Right atrium auricular region (tissue), 2 donors: ENCODE results near the gene MBTPS1. TPM values are rescaled to one million over a fixed set of nuclear protein-coding genes. Genes with fewer than 3 reads are reported as not detected.

Experiments used
- DNase-seq: peaks from one replicate; pipeline ENCODE4 v3.0.0-alpha.2; 2019; ENCODE audit warnings: low spot score
- H3K27ac ChIP-seq, 2 donors: fragments of 200-600 bp; sonication (generic); 1 replicate in 1 of 2; 2 replicates in 1 of 2; pipeline ENCODE4 v1.5.1; 2016 to 2019
- H3K27me3 ChIP-seq, 2 donors: fragments of 200-600 bp; sonication (generic); one replicate each; pipeline versions ENCODE4 v1.5.1 to v1.6.0; 2017 to 2019
- H3K36me3 ChIP-seq: fragments of 200-600 bp; sonication (generic); one replicate; pipeline ENCODE4 v1.5.1; 2016
- H3K4me1 ChIP-seq, 2 donors: fragments of 200-600 bp; sonication (generic); one replicate each; pipeline versions ENCODE4 v1.5.1 to v1.6.0; 2017 to 2019
- H3K4me3 ChIP-seq, 2 donors: fragments of 200-600 bp; sonication (generic); 1 replicate in 1 of 2; 2 replicates in 1 of 2; pipeline ENCODE4 v1.5.1; 2017 to 2019; ENCODE audit warnings: mild to moderate bottlenecking in 1 of 2, moderate library complexity in 1 of 2
- H3K9me3 ChIP-seq, 2 donors: fragments of 200-600 bp; sonication (generic); one replicate each; pipeline ENCODE4 v1.5.1; 2019
- total RNA-seq, 2 donors: library from RNA; depleted of rRNA; stranded (reverse); fragments of >200 nt; gene quantifications; one replicate each; pipeline ENCODE4 v1.1.0, GENCODE V29; 2016
- TF ChIP-seq, protein P1 (sequence below), 2 donors: fragments of 200-600 bp; sonication (generic); IDR thresholded peaks; one replicate each; pipeline ENCODE4 v1.5.1; 2019; ENCODE audit warnings: antibody characterized with exemption in 2 of 2

Gene MBTPS1
- total RNA-seq, 2 donors from 2014 or later = 75.3 to 77.5 TPM

DNA sequence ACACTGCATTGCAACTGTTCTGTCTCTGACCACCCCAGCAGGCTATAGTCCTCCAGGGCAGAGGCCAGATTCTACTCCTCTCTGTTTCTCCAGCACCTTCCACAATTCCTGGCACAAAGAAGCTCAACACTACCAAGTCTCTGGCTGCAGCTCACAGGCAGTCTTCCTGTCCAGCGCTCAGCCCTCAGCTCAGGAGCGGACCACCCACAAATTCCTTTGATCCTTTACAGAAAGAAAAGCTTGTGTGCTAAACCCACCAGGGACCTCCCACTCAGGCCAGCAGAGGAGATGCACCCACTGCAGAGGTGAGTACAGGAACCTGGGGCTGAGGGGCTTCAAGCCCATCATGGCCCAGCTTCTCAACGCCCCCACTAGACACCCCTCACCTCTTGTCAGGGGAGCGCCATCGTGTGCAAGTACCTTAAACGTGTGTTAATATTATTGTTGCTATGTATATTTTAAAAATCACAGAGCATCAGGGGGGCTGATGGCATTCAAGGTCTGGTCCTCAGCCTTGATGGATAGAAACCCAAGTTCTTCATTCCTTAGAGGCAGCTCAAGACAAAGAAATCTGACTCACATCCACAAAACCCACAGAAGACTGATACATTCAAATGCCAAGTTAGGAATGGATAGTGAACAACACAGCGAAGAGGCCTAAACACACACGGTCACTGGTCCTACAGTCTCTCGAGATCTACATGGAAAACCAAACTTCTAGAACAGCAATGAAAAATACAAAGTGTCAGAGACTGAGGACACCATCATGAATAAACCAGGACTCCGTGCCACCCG is 19.8 kb upstream of the MBTPS1 start:
- H3K27ac ChIP-seq = no peak overlapping the region
- H3K27me3 ChIP-seq = no peaks in the 10 kb centered on the region
- H3K4me3 ChIP-seq = no peak overlapping the region
- H3K36me3 ChIP-seq = no peaks in the 10 kb centered on the region
- TF ChIP-seq, protein P1, sequence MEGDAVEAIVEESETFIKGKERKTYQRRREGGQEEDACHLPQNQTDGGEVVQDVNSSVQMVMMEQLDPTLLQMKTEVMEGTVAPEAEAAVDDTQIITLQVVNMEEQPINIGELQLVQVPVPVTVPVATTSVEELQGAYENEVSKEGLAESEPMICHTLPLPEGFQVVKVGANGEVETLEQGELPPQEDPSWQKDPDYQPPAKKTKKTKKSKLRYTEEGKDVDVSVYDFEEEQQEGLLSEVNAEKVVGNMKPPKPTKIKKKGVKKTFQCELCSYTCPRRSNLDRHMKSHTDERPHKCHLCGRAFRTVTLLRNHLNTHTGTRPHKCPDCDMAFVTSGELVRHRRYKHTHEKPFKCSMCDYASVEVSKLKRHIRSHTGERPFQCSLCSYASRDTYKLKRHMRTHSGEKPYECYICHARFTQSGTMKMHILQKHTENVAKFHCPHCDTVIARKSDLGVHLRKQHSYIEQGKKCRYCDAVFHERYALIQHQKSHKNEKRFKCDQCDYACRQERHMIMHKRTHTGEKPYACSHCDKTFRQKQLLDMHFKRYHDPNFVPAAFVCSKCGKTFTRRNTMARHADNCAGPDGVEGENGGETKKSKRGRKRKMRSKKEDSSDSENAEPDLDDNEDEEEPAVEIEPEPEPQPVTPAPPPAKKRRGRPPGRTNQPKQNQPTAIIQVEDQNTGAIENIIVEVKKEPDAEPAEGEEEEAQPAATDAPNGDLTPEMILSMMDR (IDR thresholded peaks at IDR 0.05) = no peak
- peaks cover 0 to 10% of the 10 kb centered on the region in 2 donors for H3K4me1 ChIP-seq
- no peak for DNase-seq
- H3K9me3 ChIP-seq = no peaks in the 10 kb centered on the region

DNA sequence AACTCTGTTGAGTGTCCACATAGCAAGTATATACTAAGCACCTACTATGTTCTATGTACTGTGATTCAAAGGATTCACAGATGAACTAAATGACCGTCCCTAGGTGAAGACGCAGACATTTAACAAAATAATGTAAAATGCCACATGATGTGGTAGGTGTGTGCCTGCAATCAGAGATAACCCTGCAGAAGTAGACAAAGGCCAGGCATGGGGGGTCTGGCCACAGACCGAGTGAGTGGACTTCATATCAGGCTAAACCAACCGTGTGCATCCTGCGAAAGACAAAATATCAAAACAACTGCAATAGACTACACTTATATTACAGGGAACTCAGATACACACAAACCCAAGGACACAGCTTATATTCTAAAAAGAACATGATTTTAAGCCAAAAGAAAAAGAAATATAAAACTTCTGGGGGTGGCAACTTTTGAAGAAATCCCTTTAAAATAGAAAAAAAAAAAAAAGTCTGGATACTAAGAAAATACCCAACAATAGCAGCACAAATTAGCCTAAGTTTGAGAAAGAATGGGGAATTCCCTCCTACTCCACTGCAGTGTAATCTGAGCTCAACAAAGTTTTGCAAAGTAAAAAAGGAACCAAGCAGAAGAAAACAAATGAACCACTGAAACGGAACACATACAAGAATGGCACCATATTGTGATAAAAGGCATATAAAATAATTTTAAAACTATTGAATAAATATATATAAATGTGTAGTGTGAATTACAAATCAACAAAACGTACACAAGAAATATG is 16.0 kb upstream of the MBTPS1 start:
- no peak for DNase-seq
- H3K4me3 ChIP-seq = no peak overlapping the region
- no peaks in the 10 kb centered on the region for H3K27me3 ChIP-seq
- H3K36me3 ChIP-seq = peaks cover 16% of the 10 kb centered on the region
- peaks cover 0 to 8% of the 10 kb centered on the region in 2 donors for H3K4me1 ChIP-seq
- no peak overlapping the region for H3K27ac ChIP-seq
- no peaks in the 10 kb centered on the region for H3K9me3 ChIP-seq
- TF ChIP-seq, protein P1 (IDR thresholded peaks at IDR 0.05) = no peak

DNA sequence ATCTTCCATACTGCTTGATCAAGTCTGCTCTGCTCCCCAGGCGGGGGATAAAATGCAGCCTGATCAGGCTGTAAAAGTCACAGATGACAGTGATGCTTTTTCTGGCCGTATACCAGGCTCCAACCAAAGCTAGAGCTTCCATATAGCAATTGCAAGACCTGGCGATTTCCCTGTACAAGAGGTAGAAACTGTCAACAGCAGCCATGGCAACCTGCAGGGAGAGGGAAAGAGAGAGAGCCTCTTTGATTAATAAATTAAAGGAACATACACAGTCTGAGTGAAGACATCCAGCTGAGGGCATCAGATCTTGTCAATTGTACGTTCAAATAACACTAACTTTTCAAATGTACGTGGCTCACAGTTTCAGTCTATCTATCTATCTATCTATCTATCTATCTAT is 14.4 kb upstream of the MBTPS1 start:
- Histone ChIP-seq H3K27ac (no peak overlapping the region), H3K27me3 (no peaks in the 10 kb centered on the region), H3K4me1 (no peaks in the 10 kb centered on the region), H3K36me3 (peaks cover 16% of the 10 kb centered on the region), H3K4me3 (no peak overlapping the region), H3K9me3 (no peaks in the 10 kb centered on the region)
- no peak for DNase-seq
- TF ChIP-seq, protein P1 (IDR thresholded peaks at IDR 0.05) = no peak

DNA sequence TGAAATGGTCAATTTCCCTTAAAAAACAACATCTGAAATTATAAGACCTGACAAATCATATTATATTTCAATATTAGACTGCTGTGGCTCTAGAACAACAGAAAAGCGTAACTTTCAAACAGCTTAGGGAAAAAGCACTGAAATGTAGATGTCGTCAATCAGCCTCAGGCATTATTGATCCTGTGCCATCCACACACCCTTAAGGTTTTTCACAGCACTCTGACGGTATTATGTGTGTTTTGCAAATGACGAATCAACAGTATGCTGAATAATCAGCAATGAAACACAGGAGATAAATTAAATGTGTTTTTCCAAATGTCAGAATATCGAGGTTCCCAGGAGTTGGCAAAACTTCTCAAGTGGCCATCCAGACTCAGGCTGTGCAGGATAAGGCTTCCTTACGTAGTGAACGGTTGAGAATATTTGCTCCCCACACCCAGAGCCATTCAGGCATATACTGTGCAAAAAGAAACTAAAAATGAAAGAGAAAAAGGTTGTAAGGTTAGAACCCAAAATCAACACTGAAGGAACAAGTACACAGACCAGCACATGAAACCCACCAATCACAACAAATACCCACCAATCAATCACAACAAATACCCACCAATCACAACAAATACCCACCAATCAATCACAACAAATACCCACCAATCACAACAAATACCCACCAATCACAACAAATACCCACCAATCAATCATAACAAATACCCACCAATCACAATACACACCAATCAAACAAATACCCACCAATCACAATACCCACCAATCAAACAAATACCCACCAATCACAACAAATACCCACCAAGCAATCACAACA is 7.7 kb upstream of the MBTPS1 start:
- H3K36me3 ChIP-seq = peaks cover 19% of the 10 kb centered on the region
- no peaks in the 10 kb centered on the region for H3K27me3 ChIP-seq
- H3K4me3 ChIP-seq = no peak overlapping the region
- no peak for DNase-seq
- no peak overlapping the region for H3K27ac ChIP-seq
- H3K4me1 ChIP-seq = no peaks in the 10 kb centered on the region
- TF ChIP-seq, protein P1 (IDR thresholded peaks at IDR 0.05) = no peak
- no peaks in the 10 kb centered on the region for H3K9me3 ChIP-seq

DNA sequence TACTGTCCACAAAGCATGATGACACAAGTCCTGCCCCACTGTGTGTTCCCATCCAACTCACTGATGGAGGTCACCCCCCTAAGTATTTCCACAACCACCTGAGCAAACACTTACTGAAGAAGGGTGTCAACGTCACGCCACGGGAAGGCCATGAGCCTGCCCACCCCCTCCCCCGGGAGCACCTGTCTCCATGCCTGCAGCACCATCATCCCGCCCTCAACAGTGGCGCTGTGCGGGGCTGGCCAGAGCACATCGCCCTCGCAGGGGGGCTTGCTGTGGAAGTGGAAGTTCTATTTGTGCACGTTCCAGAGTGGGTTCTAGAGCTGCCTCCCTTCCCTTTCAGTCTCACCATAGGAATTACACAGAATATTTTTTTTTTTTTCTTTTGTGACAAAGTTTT is 4.3 kb upstream of the MBTPS1 start:
- peaks cover 9% of the 10 kb centered on the region for H3K36me3 ChIP-seq
- no peak overlapping the region for H3K4me3 ChIP-seq
- TF ChIP-seq, protein P1 (IDR thresholded peaks at IDR 0.05) = no peak
- no peaks in the 10 kb centered on the region for H3K9me3 ChIP-seq
- H3K4me1 ChIP-seq = peaks cover 0 to 10% of the 10 kb centered on the region in 2 donors
- H3K27me3 ChIP-seq = no peaks in the 10 kb centered on the region
- no peak overlapping the region for H3K27ac ChIP-seq
- DNase-seq = no peak
